PC-3 (cell line): ENCODE measurements around the gene SYCE1. TPM values are rescaled to one million over a fixed set of nuclear protein-coding genes. Genes with fewer than 3 reads are reported as not detected.
"Not testable (repeated sequence)": the region's sequence is repeated elsewhere in the genome, so short reads cannot be mapped to it uniquely, and the experiment has no call there.

Experiments
- ATAC-seq: fragments of 200-7000 bp; cut with Tn5 transposase; 2 replicates; pipeline ENCODE4 v1.9.1; 2020; ENCODE audit warnings: mild to moderate bottlenecking, moderate library complexity
- BruUV-seq: library from RNA; stranded (reverse); fragments of 400-500 nt; replicated peaks from 2 replicates; lab custom pipeline; 2021; lab: Mats Ljungman, UMichigan
- CTCF ChIA-PET: fragments of 300-600 bp; sonication (Branson Sonifier 250); formaldehyde crosslinking; loops from one replicate; lab custom pipeline; 2022; ENCODE audit warnings: antibody characterized with exemption; lab: Charles Lee
- POLR2A ChIA-PET: fragments of 300-600 bp; sonication (Branson Sonifier 250); formaldehyde crosslinking; loops from one replicate; lab custom pipeline; 2022; ENCODE audit warnings: antibody characterized with exemption; ENCODE audit not compliant: unreplicated experiment; lab: Charles Lee
- DNase-seq: peaks from one replicate; pipeline ENCODE4 v3.0.0-alpha.2; 2015
- H2AFZ ChIP-seq: fragments of 300-600 bp; sonication (generic); 2 replicates; pipeline ENCODE4 v1.6.0; 2016; ENCODE audit warnings: antibody characterized with exemption, low read length
- H3F3A ChIP-seq: fragments of 300-600 bp; sonication (generic); one replicate; pipeline ENCODE4 v1.6.0; 2017; ENCODE audit warnings: antibody characterized with exemption, low read length, control low read depth, mild to moderate bottlenecking; ENCODE audit not compliant: unreplicated experiment
- H3K27ac ChIP-seq: fragments of 300-600 bp; sonication (generic); 2 replicates; pipeline ENCODE4 v1.5.1; 2016; ENCODE audit warnings: mild to moderate bottlenecking, low read length
- H3K27me3 ChIP-seq: fragments of 300-600 bp; sonication (generic); 2 replicates; pipeline ENCODE4 v1.6.1; 2016; ENCODE audit warnings: low read length, mixed read lengths
- H3K36me3 ChIP-seq: fragments of 300-600 bp; sonication (generic); 2 replicates; pipeline ENCODE4 v1.6.1; 2016; ENCODE audit warnings: low read depth, mixed run types, low read length, mixed read lengths
- H3K4me1 ChIP-seq: fragments of 300-600 bp; sonication (generic); 2 replicates; pipeline ENCODE4 v1.5.1; 2016; ENCODE audit warnings: low read length; ENCODE audit not compliant: insufficient read depth
- H3K4me2 ChIP-seq: fragments of 300-600 bp; sonication (generic); 2 replicates; pipeline ENCODE4 v1.6.0; 2016; ENCODE audit warnings: low read length
- H3K4me3 ChIP-seq: fragments of 300-600 bp; sonication (generic); 2 replicates; pipeline ENCODE4 v1.5.1; 2016; ENCODE audit warnings: mild to moderate bottlenecking, low read length, mixed read lengths
- H3K79me2 ChIP-seq: fragments of 300-600 bp; sonication (generic); 2 replicates; pipeline ENCODE4 v1.6.1; 2017; ENCODE audit warnings: low read length, mixed read lengths
- H3K9ac ChIP-seq: fragments of 300-600 bp; sonication (generic); 2 replicates; pipeline ENCODE4 v1.6.0; 2016; ENCODE audit warnings: mild to moderate bottlenecking, low read length
- H3K9me2 ChIP-seq: fragments of 300-600 bp; sonication (generic); replicated peaks from 2 replicates; pipeline ENCODE4 v1.6.1; 2016; ENCODE audit warnings: mixed run types, low read length, mixed read lengths
- H3K9me3 ChIP-seq: fragments of 300-600 bp; sonication (generic); 2 replicates; pipeline ENCODE4 v1.6.1; 2016; ENCODE audit warnings: low read length, mixed read lengths
- H4K20me1 ChIP-seq: fragments of 300-600 bp; sonication (generic); 2 replicates; pipeline ENCODE4 v1.6.1; 2016; ENCODE audit warnings: low read length, mixed read lengths
- EZH2 ChIP-seq: fragments of 300-600 bp; sonication (generic); IDR thresholded peaks from one replicate; pipeline ENCODE4 v1.6.1; 2017; ENCODE audit warnings: antibody characterized with exemption, mild to moderate bottlenecking, low read length; ENCODE audit not compliant: unreplicated experiment
- EZH2phosphoT487 ChIP-seq: fragments of 300-600 bp; sonication (generic); IDR thresholded peaks from 2 replicates; pipeline ENCODE4 v1.6.1; 2018; ENCODE audit warnings: mild to moderate bottlenecking, antibody characterized with exemption, low read length, borderline replicate concordance
- intact Hi-C: fragments of 100-400 bp; cut with micrococcal nuclease; formaldehyde crosslinking; loops from 2 replicates; pipeline ENCODE4 v1.9.0; 2023
- total RNA-seq: library from RNA; depleted of rRNA; stranded (reverse); fragments of >200 nt; gene quantifications from 2 replicates; pipeline ENCODE4 v1.2.3, GENCODE V29; 2014
- TF ChIP-seq, protein P1 (sequence below): fragments of 300-600 bp; sonication (generic); conservative IDR thresholded peaks from 2 replicates; pipeline ENCODE4 v1.5.1; 2017; ENCODE audit warnings: antibody characterized with exemption, low read depth, mild to moderate bottlenecking, low read length

Gene SYCE1
- total RNA-seq, 1 experiment from 2014 or later, result not detected

DNA sequence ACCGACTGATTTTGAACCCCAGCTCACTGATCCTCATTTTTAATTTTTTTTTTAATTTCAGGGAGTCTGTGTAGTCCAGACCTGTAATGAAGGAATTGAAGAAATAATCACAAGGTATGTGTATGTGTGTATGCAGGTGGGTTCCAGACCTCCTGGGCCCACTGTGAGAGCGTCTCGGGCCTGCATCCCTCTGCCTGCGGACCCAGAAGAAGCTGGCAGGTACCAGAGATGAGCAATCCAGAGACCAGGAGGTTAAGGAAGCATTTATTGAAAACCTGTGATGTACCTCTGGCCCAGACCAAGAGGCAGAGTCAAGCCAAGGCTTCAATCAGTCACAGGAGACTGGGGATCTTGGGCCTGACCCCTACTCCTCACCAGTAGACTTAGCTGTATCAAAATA is 10.8 kb downstream of the SYCE1 start:
- TF ChIP-seq EZH2phosphoT487 (no peak), EZH2 (no peak)
- TF ChIP-seq, protein P1, sequence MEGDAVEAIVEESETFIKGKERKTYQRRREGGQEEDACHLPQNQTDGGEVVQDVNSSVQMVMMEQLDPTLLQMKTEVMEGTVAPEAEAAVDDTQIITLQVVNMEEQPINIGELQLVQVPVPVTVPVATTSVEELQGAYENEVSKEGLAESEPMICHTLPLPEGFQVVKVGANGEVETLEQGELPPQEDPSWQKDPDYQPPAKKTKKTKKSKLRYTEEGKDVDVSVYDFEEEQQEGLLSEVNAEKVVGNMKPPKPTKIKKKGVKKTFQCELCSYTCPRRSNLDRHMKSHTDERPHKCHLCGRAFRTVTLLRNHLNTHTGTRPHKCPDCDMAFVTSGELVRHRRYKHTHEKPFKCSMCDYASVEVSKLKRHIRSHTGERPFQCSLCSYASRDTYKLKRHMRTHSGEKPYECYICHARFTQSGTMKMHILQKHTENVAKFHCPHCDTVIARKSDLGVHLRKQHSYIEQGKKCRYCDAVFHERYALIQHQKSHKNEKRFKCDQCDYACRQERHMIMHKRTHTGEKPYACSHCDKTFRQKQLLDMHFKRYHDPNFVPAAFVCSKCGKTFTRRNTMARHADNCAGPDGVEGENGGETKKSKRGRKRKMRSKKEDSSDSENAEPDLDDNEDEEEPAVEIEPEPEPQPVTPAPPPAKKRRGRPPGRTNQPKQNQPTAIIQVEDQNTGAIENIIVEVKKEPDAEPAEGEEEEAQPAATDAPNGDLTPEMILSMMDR, result no peak
- H3K79me2 ChIP-seq, result no peaks in the 10 kb centered on the region
- H4K20me1 ChIP-seq, result no peaks in the 10 kb centered on the region
- no peaks in the 10 kb centered on the region for H3K9me2 ChIP-seq
- no peak overlapping the region for H3K9ac ChIP-seq
- ChIA-PET CTCF (no interaction called here), POLR2A (no interaction called here)
- no peak overlapping the region for H3K4me3 ChIP-seq
- peaks cover 17% of the 10 kb centered on the region; the same call in 1 of the 2 replicates for H3K27me3 ChIP-seq
- no peaks in the 10 kb centered on the region for H3K9me3 ChIP-seq
- no peaks in the 10 kb centered on the region for H3F3A ChIP-seq
- no peaks in the 10 kb centered on the region for H3K4me1 ChIP-seq
- H3K36me3 ChIP-seq, result no peaks in the 10 kb centered on the region
- ATAC-seq, result no peak
- no peak for DNase-seq
- BruUV-seq, result no TSS peak
- H3K27ac ChIP-seq, result no peak overlapping the region
- H2AFZ ChIP-seq, result no peak overlapping the region
- intact Hi-C loops, result no loop called here
- H3K4me2 ChIP-seq, result no peak overlapping the region

DNA sequence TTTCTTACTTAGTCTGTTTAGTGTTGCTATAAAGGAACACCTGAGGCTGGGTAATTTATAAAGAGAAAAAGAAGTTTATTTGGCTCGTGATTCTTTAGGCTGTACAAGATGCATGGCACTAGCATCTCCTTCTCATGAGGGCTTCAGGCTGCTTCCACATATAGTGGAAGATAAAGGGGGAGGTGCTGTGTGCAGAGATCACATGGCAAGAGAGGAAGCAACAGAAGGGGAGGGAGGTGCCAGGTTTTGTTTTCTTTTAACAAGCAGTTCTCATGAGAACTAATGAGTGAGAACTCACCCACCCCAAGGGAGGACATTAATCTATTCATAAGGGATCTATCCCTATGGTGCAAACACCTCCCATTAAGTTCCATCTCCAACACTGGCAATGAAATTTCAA is 20.9 kb downstream of the SYCE1 start:
- Histone ChIP-seq H3K9me2 (no peaks in the 10 kb centered on the region), H3K4me1 (no peaks in the 10 kb centered on the region), H3K27me3 (no peaks in the 10 kb centered on the region), H3K4me2 (no peak overlapping the region), H3K27ac (no peak overlapping the region), H3K36me3 (no peaks in the 10 kb centered on the region), H4K20me1 (no peaks in the 10 kb centered on the region), H2AFZ (no peak overlapping the region), H3K9ac (no peak overlapping the region), H3K79me2 (no peaks in the 10 kb centered on the region), H3K4me3 (no peak overlapping the region), H3F3A (no peaks in the 10 kb centered on the region), H3K9me3 (no peaks in the 10 kb centered on the region)
- CTCF ChIA-PET, result no interaction called here
- POLR2A ChIA-PET, result no interaction called here
- no peak for DNase-seq
- BruUV-seq, result no TSS peak
- TF ChIP-seq EZH2 (no peak), EZH2phosphoT487 (no peak)
- TF ChIP-seq, protein P1, result no peak
- intact Hi-C loops, result no loop called here
- no peak for ATAC-seq

DNA sequence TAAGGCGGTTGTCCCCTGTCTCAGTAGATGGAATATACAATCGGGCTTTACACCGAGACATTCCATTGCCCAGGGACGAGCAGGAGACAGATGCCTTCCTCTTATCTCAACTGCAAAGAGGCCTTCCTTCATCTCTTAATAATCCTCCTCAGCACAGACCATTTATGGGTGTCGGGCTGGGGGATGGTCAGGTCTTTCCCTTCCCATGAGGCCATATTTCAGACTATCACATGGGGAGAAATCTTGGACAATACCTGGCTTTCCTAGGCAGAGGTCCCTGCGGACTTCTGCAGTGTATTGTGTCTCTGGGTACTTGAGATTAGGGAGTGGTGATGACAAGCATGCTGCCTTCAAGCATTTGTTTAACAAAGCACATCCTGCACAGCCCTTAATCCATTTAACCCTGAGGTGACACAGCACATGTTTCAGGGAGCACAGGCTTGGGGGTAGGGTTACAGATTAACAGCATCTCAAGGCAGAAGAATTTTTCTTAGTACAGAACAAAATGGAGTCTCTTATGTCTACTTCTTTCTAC is 23.9 kb downstream of the SYCE1 start:
- CTCF ChIA-PET, H3K9me2 ChIP-seq, H3K27ac ChIP-seq, intact Hi-C loops, H3K36me3 ChIP-seq, H3F3A ChIP-seq, BruUV-seq, H2AFZ ChIP-seq, POLR2A ChIA-PET, H3K9me3 ChIP-seq, H3K4me3 ChIP-seq, H3K9ac ChIP-seq, H4K20me1 ChIP-seq, H3K79me2 ChIP-seq, H3K4me2 ChIP-seq, ATAC-seq, DNase-seq, H3K27me3 ChIP-seq, H3K4me1 ChIP-seq: not testable (repeated sequence)
